ENCODE data around the gene PDE2A.

The PDE2A gene

GRCh38 chr11:72704028-72704782 is 30.0 kb upstream of the PDE2A start:
- DNase-seq, result no peak

- DNase-seq, result no peak
These were observed 29.2 kb upstream of the PDE2A start for GRCh38 chr11:72703267-72704008.

- no peak for DNase-seq
These were observed 28.5 kb upstream of the PDE2A start for GRCh38 chr11:72702577-72703241.

GRCh38 chr11:72702096-72702495 is 27.9 kb upstream of the PDE2A start:
- DNase-seq, result no peak

- no peak for DNase-seq
These were observed 27.2 kb upstream of the PDE2A start for GRCh38 chr11:72701466-72701865.

GRCh38 chr11:72700146-72700545 is 25.9 kb upstream of the PDE2A start:
- no peak for DNase-seq

GRCh38 chr11:72697814-72698213 is 23.6 kb upstream of the PDE2A start:
- DNase-seq, result no peak

- DNase-seq, result no peak
These were observed 22.9 kb upstream of the PDE2A start for GRCh38 chr11:72696866-72697700.

GRCh38 chr11:72695354-72695753 is 21.1 kb upstream of the PDE2A start:
- DNase-seq, result no peak

GRCh38 chr11:72693271-72693968 is 19.2 kb upstream of the PDE2A start:
- DNase-seq, result no peak

GRCh38 chr11:72692498-72693237 is 18.4 kb upstream of the PDE2A start:
- DNase-seq, result no peak

- no peak for DNase-seq
These were observed 15.9 kb upstream of the PDE2A start for GRCh38 chr11:72690166-72690565.

- no peak for DNase-seq
These were observed 14.7 kb upstream of the PDE2A start for GRCh38 chr11:72688929-72689328.

- no peak for DNase-seq
These were observed 14.3 kb upstream of the PDE2A start for GRCh38 chr11:72688486-72688885.

GRCh38 chr11:72687326-72687725 is 13.1 kb upstream of the PDE2A start:
- DNase-seq, result no peak

- no peak for DNase-seq
These were observed 12.5 kb upstream of the PDE2A start for GRCh38 chr11:72686639-72687220.

- no peak for DNase-seq
These were observed 11.6 kb upstream of the PDE2A start for GRCh38 chr11:72685560-72686480.

GRCh38 chr11:72684236-72684912 is 10.2 kb upstream of the PDE2A start:
- DNase-seq, result no peak

- peak; percentile 44 for DNase-seq
These were observed 9.6 kb upstream of the PDE2A start for GRCh38 chr11:72683782-72684200.

Measured in NCI-H1436 (cell line).